ENCODE results near the gene CALML3.

GRCh38 chr10:5545778-5546710 lies 21.3 kb downstream of the CALML3 start:
- TF ChIP-seq SMAD1 (IDR thresholded peaks at IDR 0.05; ENCODE audit: low read depth, partially characterized antibody) (no peak), MXI1 (IDR thresholded peaks at IDR 0.05; ENCODE audit: low read depth, low read length) (no peak), EZH2 (IDR thresholded peaks at IDR 0.05; ENCODE audit: borderline replicate concordance, control insufficient read depth, low read depth, low read length) (no peak), BRCA1 (IDR thresholded peaks at IDR 0.05; ENCODE audit: low read depth, low read length) (no peak), POLR2A (IDR thresholded peaks at IDR 0.05; ENCODE audit: low read depth, low read length) (no peak), POLR2AphosphoS5 (IDR thresholded peaks at IDR 0.05; ENCODE audit: low read length) (no peak), CTCF (IDR thresholded peaks at IDR 0.05 in 2 of 3, conservative IDR thresholded peaks at IDR 0.05 in 1 of 3; ENCODE audit: control insufficient read depth in 2 of 3, extremely low read depth in 1 of 3, insufficient read depth in 1 of 3, low read depth in 3 of 3, low read length in 3 of 3) (no peak)
- TF ChIP-seq, protein P1, sequence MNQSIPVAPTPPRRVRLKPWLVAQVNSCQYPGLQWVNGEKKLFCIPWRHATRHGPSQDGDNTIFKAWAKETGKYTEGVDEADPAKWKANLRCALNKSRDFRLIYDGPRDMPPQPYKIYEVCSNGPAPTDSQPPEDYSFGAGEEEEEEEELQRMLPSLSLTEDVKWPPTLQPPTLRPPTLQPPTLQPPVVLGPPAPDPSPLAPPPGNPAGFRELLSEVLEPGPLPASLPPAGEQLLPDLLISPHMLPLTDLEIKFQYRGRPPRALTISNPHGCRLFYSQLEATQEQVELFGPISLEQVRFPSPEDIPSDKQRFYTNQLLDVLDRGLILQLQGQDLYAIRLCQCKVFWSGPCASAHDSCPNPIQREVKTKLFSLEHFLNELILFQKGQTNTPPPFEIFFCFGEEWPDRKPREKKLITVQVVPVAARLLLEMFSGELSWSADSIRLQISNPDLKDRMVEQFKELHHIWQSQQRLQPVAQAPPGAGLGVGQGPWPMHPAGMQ (IDR thresholded peaks at IDR 0.05; ENCODE audit: borderline replicate concordance) = no peak
- TF ChIP-seq, protein P2, sequence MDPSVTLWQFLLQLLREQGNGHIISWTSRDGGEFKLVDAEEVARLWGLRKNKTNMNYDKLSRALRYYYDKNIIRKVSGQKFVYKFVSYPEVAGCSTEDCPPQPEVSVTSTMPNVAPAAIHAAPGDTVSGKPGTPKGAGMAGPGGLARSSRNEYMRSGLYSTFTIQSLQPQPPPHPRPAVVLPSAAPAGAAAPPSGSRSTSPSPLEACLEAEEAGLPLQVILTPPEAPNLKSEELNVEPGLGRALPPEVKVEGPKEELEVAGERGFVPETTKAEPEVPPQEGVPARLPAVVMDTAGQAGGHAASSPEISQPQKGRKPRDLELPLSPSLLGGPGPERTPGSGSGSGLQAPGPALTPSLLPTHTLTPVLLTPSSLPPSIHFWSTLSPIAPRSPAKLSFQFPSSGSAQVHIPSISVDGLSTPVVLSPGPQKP (IDR thresholded peaks at IDR 0.05; ENCODE audit: low read depth, low read length) = no peak

Measured in GM12878 (cell line).